Keratinocyte (primary cell): ENCODE measurements around the gene ACTN1. TPM values are rescaled to one million over a fixed set of nuclear protein-coding genes. Genes with fewer than 3 reads are reported as not detected.

ENCODE experiments used
- DNase-seq: peaks from one replicate; pipeline ENCODE4 v3.0.0-alpha.2; 2011; ENCODE audit warnings: low read depth, missing footprints, low spot score
- FAIRE-seq: peaks from 2 replicates; lab custom pipeline; 2011; peaks lifted over from hg19 to GRCh38; lab: Jason Lieb, UNC
- H2AFZ ChIP-seq: 2 replicates; pipeline ENCODE4 v1.6.0; 2012; ENCODE audit warnings: low read length, control low read depth, inconsistent platforms; ENCODE audit not compliant: control insufficient read depth
- H3K27ac ChIP-seq: 2 replicates; pipeline ENCODE4 v1.5.1; 2011; ENCODE audit warnings: low read length; ENCODE audit not compliant: control insufficient read depth, insufficient read depth
- H3K27me3 ChIP-seq: 3 replicates; pipeline ENCODE4 v1.6.0; 2011; ENCODE audit warnings: low read length; ENCODE audit not compliant: control insufficient read depth, insufficient read depth; ENCODE audit errors: extremely low read depth
- H3K36me3 ChIP-seq, 2 experiments: 2 replicates in 1 of 2; 3 replicates in 1 of 2; pipeline ENCODE4 v1.5.1; 2011; ENCODE audit warnings: low read length in 2 of 2, mild to moderate bottlenecking in 1 of 2; ENCODE audit not compliant: control insufficient read depth in 2 of 2, insufficient read depth in 2 of 2; ENCODE audit errors: extremely low read depth in 1 of 2
- H3K4me1 ChIP-seq: 3 replicates; pipeline ENCODE4 v1.5.1; 2011; ENCODE audit warnings: low read length; ENCODE audit not compliant: control insufficient read depth, insufficient read depth; ENCODE audit errors: extremely low read depth
- H3K4me2 ChIP-seq: 3 replicates; pipeline ENCODE4 v1.6.0; 2011; ENCODE audit warnings: low read depth, low read length; ENCODE audit not compliant: control insufficient read depth, insufficient read depth; ENCODE audit errors: extremely low read depth
- H3K4me3 ChIP-seq, 3 experiments: fragments of 200-600 bp in 1 of 3; sonication (generic) in 1 of 3; 2 replicates in 2 of 3; 3 replicates in 1 of 3; pipeline ENCODE4 v1.5.1; 2011 to 2016; ENCODE audit warnings: low read length in 3 of 3, mild to moderate bottlenecking in 3 of 3, control low read depth in 2 of 3, inconsistent platforms in 1 of 3, low read depth in 1 of 3, mixed read lengths in 1 of 3, mixed run types in 1 of 3, moderate library complexity in 1 of 3; ENCODE audit not compliant: control insufficient read depth in 2 of 3, insufficient read depth in 2 of 3; ENCODE audit errors: extremely low read depth in 1 of 3
- H3K79me2 ChIP-seq: 2 replicates; pipeline ENCODE4 v1.6.0; 2012; ENCODE audit warnings: low read length; ENCODE audit not compliant: control insufficient read depth, insufficient read depth
- H3K9ac ChIP-seq: 3 replicates; pipeline ENCODE4 v1.6.0; 2011; ENCODE audit warnings: low read length; ENCODE audit not compliant: control insufficient read depth, insufficient read depth; ENCODE audit errors: extremely low read depth
- H3K9me1 ChIP-seq: 3 replicates; pipeline ENCODE4 v1.6.0; 2011; ENCODE audit warnings: low read length; ENCODE audit not compliant: control insufficient read depth, insufficient read depth; ENCODE audit errors: extremely low read depth
- H3K9me3 ChIP-seq: 2 replicates; pipeline ENCODE4 v1.5.1; 2012; ENCODE audit warnings: low read depth, low read length; ENCODE audit not compliant: control insufficient read depth
- H4K20me1 ChIP-seq: 3 replicates; pipeline ENCODE4 v1.6.0; 2011; ENCODE audit warnings: low read length; ENCODE audit not compliant: control insufficient read depth, insufficient read depth; ENCODE audit errors: extremely low read depth
- CTCF ChIP-seq, 3 experiments: IDR thresholded peaks in 1 of 3; conservative IDR thresholded peaks in 1 of 3; optimal IDR thresholded peaks in 1 of 3; 2 replicates in 2 of 3; 3 replicates in 1 of 3; pipeline versions ENCODE3 to v1.5.1; 2011; ENCODE audit warnings: low read length in 3 of 3, mild to moderate bottlenecking in 3 of 3, moderate library complexity in 2 of 3, control low read depth in 1 of 3, inconsistent platforms in 1 of 3; ENCODE audit not compliant: insufficient read depth in 2 of 3; ENCODE audit errors: extremely low read depth in 1 of 3
- EZH2 ChIP-seq: IDR thresholded peaks from one replicate; pipeline ENCODE4 v1.6.1; 2012; ENCODE audit warnings: inconsistent platforms, mild to moderate bottlenecking, low read length, moderate library complexity
- dilution Hi-C: fragments of 300-500 bp; cut with MboI; formaldehyde crosslinking; loops from one replicate; pipeline ENCODE4 v1.7.0; 2020; ENCODE audit warnings: low sequenced_read_pairs; ENCODE audit not compliant: extremely low pct_ligation_motif_present
- polyA plus RNA-seq, 5 experiments: library from polyadenylated mRNA; depleted of rRNA in 3 of 5; stranded (reverse) in 3 of 5; stranded (forward) in 1 of 5; unstranded in 1 of 5; fragments of >200 nt; gene quantifications; 1 replicate in 1 of 5; 2 replicates in 3 of 5; 3 replicates in 1 of 5; pipeline versions ENCODE4 v1.2.1 to v1.2.3, GENCODE V29; 2011 to 2012; ENCODE audit warnings: missing spikeins in 2 of 5, low read depth in 1 of 5, low replicate concordance in 1 of 5

The ACTN1 gene
- polyA plus RNA-seq, 1 donor (not counting 4 experiments of a cell fraction or from before 2014, with no cell fraction given): 558 TPM

GRCh38 chr14:68977718-68978171 is 1.4 kb downstream of the ACTN1 start:
- peak overlapping the region; percentile 87 for H3K27ac ChIP-seq
- dilution Hi-C loops: no loop called here
- peak overlapping the region; percentile 91 for H3K9ac ChIP-seq
- peaks cover 10% of the 10 kb centered on the region for H3K9me1 ChIP-seq
- H3K79me2 ChIP-seq: peaks cover 63% of the 10 kb centered on the region
- H2AFZ ChIP-seq: no peak overlapping the region
- peak overlapping the region; percentile 86 to 92 (median 91) for H3K4me3 ChIP-seq
- H3K9me3 ChIP-seq: no peaks in the 10 kb centered on the region
- FAIRE-seq (no peak), DNase-seq (peak; percentile 59)
- H3K36me3 ChIP-seq: peaks cover 22 to 40% of the 10 kb centered on the region in 2 experiments
- H3K4me1 ChIP-seq: peaks cover 57% of the 10 kb centered on the region
- H4K20me1 ChIP-seq: peaks cover 32% of the 10 kb centered on the region
- TF ChIP-seq EZH2 (no peak), CTCF (optimal IDR thresholded peaks at IDR 0.05 in 1 of 3, IDR thresholded peaks at IDR 0.05 in 1 of 3, conservative IDR thresholded peaks at IDR 0.05 in 1 of 3; ENCODE audit: extremely low read depth in 1 of 3, insufficient read depth in 2 of 3, low read length in 3 of 3) (peak in 1 of 3 experiments; percentile 54)
- H3K4me2 ChIP-seq: peak overlapping the region; percentile 99
- H3K27me3 ChIP-seq: no peaks in the 10 kb centered on the region

DNA sequence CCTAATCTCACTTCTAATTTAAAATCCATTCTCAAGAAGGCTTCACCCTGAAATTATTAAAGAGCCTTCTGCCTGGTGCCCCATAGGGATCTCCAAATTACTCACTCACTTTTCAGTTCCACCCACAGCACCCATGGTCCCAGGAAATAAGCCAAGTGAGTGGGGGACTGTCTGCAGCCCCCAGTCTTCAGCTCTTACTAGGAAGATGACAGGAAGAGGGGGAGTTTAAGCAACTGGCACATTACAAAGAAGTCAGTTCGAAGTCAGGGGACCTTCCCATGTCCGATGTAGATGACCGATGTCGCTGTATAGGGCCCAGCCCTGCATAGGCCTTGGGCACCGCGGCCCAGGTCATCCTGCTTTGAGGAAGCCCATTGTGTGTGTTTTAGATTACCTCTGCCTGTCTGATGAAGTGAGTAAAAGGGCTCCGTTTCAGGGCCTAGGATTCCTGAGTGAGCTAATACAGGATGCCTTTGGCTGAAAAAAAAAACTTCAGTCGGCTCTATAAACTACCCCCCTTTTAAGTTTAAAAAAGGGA is 1.9 kb downstream of the ACTN1 start:
- DNase-seq: no peak
- H3K36me3 ChIP-seq: peaks cover 26 to 44% of the 10 kb centered on the region in 2 experiments

More for the DNA sequence above, 1.9 kb downstream of the ACTN1 start:
- Histone ChIP-seq H3K27ac (peak overlapping the region; percentile 69), H3K9me1 (peaks cover 10% of the 10 kb centered on the region), H3K27me3 (no peaks in the 10 kb centered on the region), H3K4me2 (peak overlapping the region; percentile 99), H4K20me1 (peaks cover 36% of the 10 kb centered on the region), H3K4me1 (peaks cover 59% of the 10 kb centered on the region), H3K79me2 (peaks cover 68% of the 10 kb centered on the region), H3K9me3 (no peaks in the 10 kb centered on the region), H3K4me3 (peak overlapping the region; percentile 86 to 92 (median 91)), H3K9ac (peak overlapping the region; percentile 91), H2AFZ (no peak overlapping the region)
- peak; percentile 71 for FAIRE-seq
- TF ChIP-seq EZH2: no peak
- no peak for TF ChIP-seq CTCF (optimal IDR thresholded peaks at IDR 0.05 in 1 of 3, IDR thresholded peaks at IDR 0.05 in 1 of 3, conservative IDR thresholded peaks at IDR 0.05 in 1 of 3; ENCODE audit: extremely low read depth in 1 of 3, insufficient read depth in 2 of 3, low read length in 3 of 3)
- dilution Hi-C loops: no loop called here
